NCI-H146 treated with DMSO at 0.1 percent for 48 hours (cell line): ENCODE data around the gene GPX5.

ENCODE experiments used
- DNase-seq: peaks from one replicate; lab custom pipeline; 2025; ENCODE audit not compliant: unreplicated experiment; lab: John Stamatoyannopoulos, UW

The GPX5 gene

GRCh38 chr6:28553986-28554881 lies 28.6 kb downstream of the GPX5 start:
- peak; percentile 8 for DNase-seq

- DNase-seq: no peak
Observed at GRCh38 chr6:28555136-28555535, 29.5 kb downstream of the GPX5 start.

GRCh38 chr6:28558629-28559028 lies 32.9 kb downstream of the GPX5 start:
- DNase-seq: no peak

- no peak for DNase-seq
Observed at GRCh38 chr6:28563430-28564095, 37.9 kb downstream of the GPX5 start.

- DNase-seq: no peak
Observed at GRCh38 chr6:28565823-28566526, 40.3 kb downstream of the GPX5 start.

- no peak for DNase-seq
Observed at GRCh38 chr6:28566527-28567252, 41.0 kb downstream of the GPX5 start.

GRCh38 chr6:28567506-28567905 lies 41.8 kb downstream of the GPX5 start:
- no peak for DNase-seq

- no peak for DNase-seq
Observed at GRCh38 chr6:28568515-28569108, 42.9 kb downstream of the GPX5 start.

GRCh38 chr6:28569748-28570147 lies 44.1 kb downstream of the GPX5 start:
- no peak for DNase-seq

GRCh38 chr6:28580475-28580874 lies 54.8 kb downstream of the GPX5 start:
- no peak for DNase-seq

- DNase-seq: no peak
Observed at GRCh38 chr6:28583463-28583862, 57.8 kb downstream of the GPX5 start.
